ENCODE data around the gene PAGR1. TPM values are rescaled to one million over a fixed set of nuclear protein-coding genes. Genes with fewer than 3 reads are reported as not detected.
"Not testable (repeated sequence)": the region's sequence is repeated elsewhere in the genome, so short reads cannot be mapped to it uniquely, and the experiment has no call there.

The PAGR1 gene
- total RNA-seq: 10 to 100 TPM; 15.2 to 16.3 TPM
- 13.8 to 32.0 reads per million in 2 donors for total RNA-seq

DNA sequence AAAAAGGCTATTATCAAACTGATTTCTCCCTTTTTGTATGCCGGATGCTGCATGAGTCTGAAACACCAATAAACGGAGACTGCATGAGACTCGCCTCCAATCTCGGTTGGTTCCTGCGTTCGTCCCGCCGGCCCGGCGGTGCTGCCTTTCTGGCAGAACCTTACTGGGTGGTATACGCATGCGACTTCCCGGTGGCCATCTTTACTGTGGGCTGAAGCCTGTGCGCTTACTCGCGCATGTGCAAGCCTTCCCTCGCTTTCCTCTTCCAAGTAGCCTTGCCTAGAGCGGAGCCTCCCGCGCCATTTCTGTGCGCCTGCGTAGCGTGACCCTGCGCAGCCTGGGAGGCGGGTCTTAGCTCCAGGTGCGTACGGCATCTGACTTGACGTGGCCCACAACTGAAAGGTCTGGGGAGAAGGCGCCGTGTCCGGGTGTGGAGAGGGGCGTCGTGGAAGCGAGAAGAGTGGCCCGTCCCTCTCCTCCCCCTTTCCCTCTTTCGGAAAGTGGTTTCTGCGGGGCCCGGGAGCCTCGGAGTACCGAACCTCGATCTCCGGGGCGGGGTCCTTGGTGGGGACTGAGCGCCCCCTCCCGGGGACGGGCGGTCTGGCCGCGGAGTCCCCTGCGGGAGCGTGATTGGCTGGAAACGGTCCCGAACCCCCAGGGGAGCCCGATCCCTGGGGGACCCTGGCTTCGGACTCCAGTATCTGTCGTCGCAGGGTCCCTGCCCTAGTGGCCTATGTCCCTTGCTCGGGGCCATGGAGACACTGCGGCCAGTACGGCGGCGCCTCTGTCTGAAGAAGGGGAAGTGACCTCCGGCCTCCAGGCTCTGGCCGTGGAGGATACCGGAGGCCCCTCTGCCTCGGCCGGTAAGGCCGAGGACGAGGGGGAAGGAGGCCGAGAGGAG is at the start of gene PAGR1:
PAGR1 (plus strand) TSS at position 360 of the 901 bp plus-strand sequence; CDS start at position 734, 374 bp downstream.
- peak; percentile 79 for ATAC-seq

DNA sequence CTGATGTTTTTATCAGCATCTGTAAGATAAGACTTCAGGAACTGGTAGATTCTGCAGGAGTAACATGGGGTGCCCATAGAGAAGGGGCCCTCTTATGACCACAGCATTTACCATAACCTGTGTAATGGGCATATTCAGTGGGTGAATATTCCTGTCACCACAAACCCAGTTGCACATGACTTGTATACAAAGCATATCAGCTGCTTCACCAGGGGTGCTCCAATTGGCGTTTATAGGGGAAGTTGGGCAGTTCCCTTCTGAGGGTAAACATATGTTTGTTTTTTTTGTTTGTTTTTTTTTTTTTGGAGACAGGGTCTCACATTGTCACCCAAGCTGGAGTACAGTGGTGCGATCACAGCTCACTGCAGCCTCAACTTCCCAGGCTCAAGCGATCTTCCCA is 49.4 kb upstream of the PAGR1 start:
- H3K27ac Mint-ChIP-seq: peak overlapping the region; percentile 62
- no peaks in the 10 kb centered on the region for H3K9me3 ChIP-seq (ENCODE audit: control insufficient read depth, low read length, poor library complexity, severe bottlenecking)
- H3K36me3 Mint-ChIP-seq (ENCODE audit: low read depth): no peaks in the 10 kb centered on the region
- no peak for DNase-seq
- peaks cover 11% of the 10 kb centered on the region for H3K4me1 Mint-ChIP-seq
- no peak overlapping the region for H3K4me3 Mint-ChIP-seq
- no peak for ATAC-seq
- H3K27me3 Mint-ChIP-seq: no peaks in the 10 kb centered on the region

More for the DNA sequence above, at the start of gene PAGR1:
- DNase-seq: peak; percentile 93 to 99 (median 98)
- H3K4me3 Mint-ChIP-seq: peak within 1 kb of the TSS; percentile 98
- peaks cover 4% of the 10 kb centered on the region for H3K36me3 Mint-ChIP-seq (ENCODE audit: low read depth)
- H3K27me3 Mint-ChIP-seq: no peaks in the 10 kb centered on the region
- peaks cover 54% of the 10 kb centered on the region for H3K4me1 Mint-ChIP-seq
- H3K27ac Mint-ChIP-seq: peak within 1 kb of the TSS; percentile 96
- H3K9me3 ChIP-seq (ENCODE audit: control insufficient read depth, low read length, poor library complexity, severe bottlenecking): no peaks in the 10 kb centered on the region

DNA sequence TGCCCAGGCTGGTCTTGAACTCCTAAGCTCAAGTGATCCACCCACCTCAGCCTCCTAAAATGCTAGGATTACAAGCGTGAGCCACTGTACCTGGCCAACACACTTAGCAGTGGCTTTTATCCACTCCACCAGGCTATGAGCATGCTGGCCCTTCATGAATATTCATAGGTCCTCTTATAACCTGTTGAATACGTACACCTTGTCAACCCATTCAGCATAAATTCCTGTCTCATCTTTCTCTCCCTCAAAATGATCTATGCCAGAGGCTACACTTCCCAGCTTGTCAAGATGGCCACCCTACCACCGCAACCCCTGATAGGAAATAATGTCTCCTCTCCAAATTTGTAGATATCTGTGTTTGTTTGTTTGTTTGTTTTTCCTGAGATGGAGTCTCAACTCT is 48.9 kb upstream of the PAGR1 start:
- Mint-ChIP-seq H3K27me3 (no peaks in the 10 kb centered on the region), H3K4me1 (peaks cover 11% of the 10 kb centered on the region), H3K27ac (no peak overlapping the region), H3K36me3 (ENCODE audit: low read depth) (no peaks in the 10 kb centered on the region), H3K4me3 (no peak overlapping the region)
- DNase-seq (no peak), ATAC-seq (no peak)
- no peaks in the 10 kb centered on the region for H3K9me3 ChIP-seq (ENCODE audit: control insufficient read depth, low read length, poor library complexity, severe bottlenecking)

DNA sequence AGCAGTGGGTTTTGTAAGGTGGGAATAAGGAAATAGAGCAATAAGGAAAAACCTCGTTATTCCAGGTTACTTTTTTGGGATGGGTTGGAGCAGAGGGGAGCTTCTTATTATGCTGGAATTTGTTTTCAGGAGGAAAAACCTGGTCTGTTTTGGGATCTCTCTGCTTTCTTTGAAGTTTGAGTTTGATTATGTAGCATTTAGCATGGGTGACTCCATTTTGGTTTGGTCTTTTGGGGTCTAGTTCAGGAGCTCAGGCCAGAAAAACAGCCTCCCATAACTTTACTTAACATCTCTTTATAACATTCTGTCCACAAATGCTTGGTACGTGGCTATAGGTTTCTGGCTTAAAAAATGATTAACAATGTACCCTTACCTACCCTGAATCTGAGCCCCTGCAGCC is 46.4 kb upstream of the PAGR1 start:
- ATAC-seq (no peak), DNase-seq (no peak)
- Mint-ChIP-seq H3K27me3 (no peaks in the 10 kb centered on the region), H3K4me3 (no peak overlapping the region), H3K4me1 (peaks cover 13% of the 10 kb centered on the region), H3K27ac (peak overlapping the region; percentile 47), H3K36me3 (ENCODE audit: low read depth) (no peaks in the 10 kb centered on the region)
- H3K9me3 ChIP-seq (ENCODE audit: control insufficient read depth, low read length, poor library complexity, severe bottlenecking): no peaks in the 10 kb centered on the region

DNA sequence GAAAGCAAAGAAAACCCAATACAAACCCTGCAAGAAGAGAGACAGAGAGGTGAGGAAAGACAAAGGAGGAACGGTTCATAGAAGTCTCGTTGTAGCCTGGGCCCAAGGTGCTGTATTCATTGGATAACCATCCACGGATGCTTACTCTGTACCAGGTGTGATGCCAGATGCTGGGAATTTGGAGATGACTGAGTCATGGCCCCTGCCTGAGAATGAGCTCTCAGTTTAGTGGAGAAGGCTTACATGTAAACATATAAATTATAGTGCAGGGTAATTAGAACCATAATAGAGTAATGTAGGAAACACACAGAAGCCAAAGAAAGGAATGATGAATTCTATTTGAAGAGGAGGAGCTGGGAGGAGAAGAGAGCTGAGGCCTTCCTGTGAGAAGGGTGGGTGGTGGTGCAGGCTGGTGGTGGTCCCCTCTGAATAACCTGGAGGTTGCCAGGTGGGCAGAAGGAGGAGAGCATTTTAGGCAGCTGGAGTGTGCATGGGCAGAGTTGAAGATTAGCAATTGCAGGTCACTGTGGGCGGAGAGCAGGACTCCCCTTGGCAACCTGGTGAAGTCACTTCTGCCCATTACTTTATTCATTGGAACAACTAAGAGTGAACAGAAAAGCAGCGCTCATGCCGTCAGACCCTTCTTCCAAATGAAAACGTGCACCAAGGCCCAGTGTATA is 45.6 kb upstream of the PAGR1 start:
- no peaks in the 10 kb centered on the region for H3K27me3 Mint-ChIP-seq
- H3K27ac Mint-ChIP-seq: peak overlapping the region; percentile 47
- DNase-seq (no peak), ATAC-seq (no peak)
- H3K4me3 Mint-ChIP-seq: no peak overlapping the region
- no peaks in the 10 kb centered on the region for H3K36me3 Mint-ChIP-seq (ENCODE audit: low read depth)
- H3K9me3 ChIP-seq (ENCODE audit: control insufficient read depth, low read length, poor library complexity, severe bottlenecking): no peaks in the 10 kb centered on the region
- H3K4me1 Mint-ChIP-seq: peaks cover 15% of the 10 kb centered on the region

DNA sequence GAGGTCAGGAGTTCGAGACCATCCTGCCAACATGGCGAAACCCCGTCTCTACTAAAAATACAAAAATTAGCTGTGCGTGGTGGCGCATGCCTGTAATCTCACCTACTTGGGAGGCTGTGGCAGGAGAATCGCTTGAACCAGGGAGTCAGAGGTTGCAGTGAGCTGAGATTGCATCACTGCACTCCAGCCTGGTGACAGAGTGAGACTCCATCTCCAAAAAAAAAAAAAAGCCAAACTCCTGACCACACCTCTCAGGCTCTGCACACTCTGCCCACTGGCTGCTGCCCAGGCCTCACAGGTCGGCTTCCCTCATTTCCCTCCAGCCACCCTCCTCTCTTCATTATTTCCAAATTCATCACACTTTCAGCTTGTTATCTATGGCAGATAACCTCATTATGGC is 43.6 kb upstream of the PAGR1 start:
- H3K4me3 Mint-ChIP-seq; ATAC-seq; H3K9me3 ChIP-seq (ENCODE audit: control insufficient read depth, low read length, poor library complexity, severe bottlenecking); DNase-seq; H3K36me3 Mint-ChIP-seq (ENCODE audit: low read depth); H3K27me3 Mint-ChIP-seq; H3K27ac Mint-ChIP-seq: not testable (repeated sequence)
- H3K4me1 Mint-ChIP-seq: peaks cover 18% of the 10 kb centered on the region

DNA sequence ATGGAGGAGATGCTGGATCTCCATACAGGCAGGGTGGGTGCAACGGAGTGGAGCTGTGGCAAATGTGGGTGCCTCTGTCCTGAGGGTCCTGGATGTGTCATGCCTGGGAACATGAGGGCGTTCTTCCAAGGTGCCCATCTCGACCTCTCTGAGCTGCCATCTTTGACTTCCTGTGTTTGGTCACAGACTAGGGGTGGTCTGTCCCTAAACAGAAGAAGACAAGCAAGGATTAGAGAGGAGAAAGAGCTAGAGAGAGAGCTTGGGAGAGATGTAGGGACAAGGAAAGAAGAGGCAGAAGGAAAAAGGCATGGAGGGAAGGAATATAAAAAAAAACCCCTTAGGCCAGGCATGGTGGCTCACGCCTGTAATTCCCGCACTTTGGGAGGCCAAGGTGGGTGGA is 41.2 kb upstream of the PAGR1 start:
- no peaks in the 10 kb centered on the region for H3K36me3 Mint-ChIP-seq (ENCODE audit: low read depth)
- peaks cover 19% of the 10 kb centered on the region for H3K4me1 Mint-ChIP-seq
- no peak overlapping the region for H3K27ac Mint-ChIP-seq
- H3K27me3 Mint-ChIP-seq: no peaks in the 10 kb centered on the region
- DNase-seq (no peak), ATAC-seq (no peak)
- no peak overlapping the region for H3K4me3 Mint-ChIP-seq
- no peaks in the 10 kb centered on the region for H3K9me3 ChIP-seq (ENCODE audit: control insufficient read depth, low read length, poor library complexity, severe bottlenecking)

DNA sequence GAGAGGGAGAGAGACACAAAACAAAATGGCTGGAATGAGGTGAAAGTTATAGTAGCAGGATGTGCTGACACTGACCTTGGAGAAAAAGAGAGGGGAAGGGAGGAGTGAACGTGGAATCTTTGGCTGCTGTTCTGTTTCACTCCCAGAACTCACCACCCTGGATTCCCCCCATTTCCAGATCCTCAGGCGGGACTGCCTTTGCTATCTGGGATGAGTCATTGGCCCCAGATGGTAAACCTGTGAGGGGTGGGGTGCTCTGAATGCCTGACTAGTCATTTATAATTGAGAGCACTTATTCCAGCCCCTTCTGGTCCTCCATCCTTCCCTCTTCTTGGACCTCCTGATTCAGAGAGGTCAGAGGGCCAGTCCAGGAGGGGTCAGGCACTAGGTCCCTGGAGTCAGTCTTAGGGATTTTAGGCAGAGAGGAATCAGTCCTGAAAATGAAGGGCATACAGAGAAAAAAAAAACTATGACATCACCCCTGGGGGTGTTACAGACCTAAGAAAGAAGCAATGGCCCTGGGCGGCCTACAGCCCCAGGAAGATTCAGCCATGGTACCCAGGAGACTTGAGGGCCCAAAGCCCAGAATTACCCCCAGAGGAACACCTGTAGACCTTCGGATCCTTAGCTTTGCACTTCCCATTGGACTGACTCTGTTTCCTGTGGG is 40.1 kb upstream of the PAGR1 start:
- peak overlapping the region; percentile 47 for H3K27ac Mint-ChIP-seq
- DNase-seq (no peak), ATAC-seq (no peak)
- no peak overlapping the region for H3K4me3 Mint-ChIP-seq
- no peaks in the 10 kb centered on the region for H3K9me3 ChIP-seq (ENCODE audit: control insufficient read depth, low read length, poor library complexity, severe bottlenecking)
- H3K36me3 Mint-ChIP-seq (ENCODE audit: low read depth): no peaks in the 10 kb centered on the region
- H3K4me1 Mint-ChIP-seq: peaks cover 16% of the 10 kb centered on the region
- no peaks in the 10 kb centered on the region for H3K27me3 Mint-ChIP-seq

DNA sequence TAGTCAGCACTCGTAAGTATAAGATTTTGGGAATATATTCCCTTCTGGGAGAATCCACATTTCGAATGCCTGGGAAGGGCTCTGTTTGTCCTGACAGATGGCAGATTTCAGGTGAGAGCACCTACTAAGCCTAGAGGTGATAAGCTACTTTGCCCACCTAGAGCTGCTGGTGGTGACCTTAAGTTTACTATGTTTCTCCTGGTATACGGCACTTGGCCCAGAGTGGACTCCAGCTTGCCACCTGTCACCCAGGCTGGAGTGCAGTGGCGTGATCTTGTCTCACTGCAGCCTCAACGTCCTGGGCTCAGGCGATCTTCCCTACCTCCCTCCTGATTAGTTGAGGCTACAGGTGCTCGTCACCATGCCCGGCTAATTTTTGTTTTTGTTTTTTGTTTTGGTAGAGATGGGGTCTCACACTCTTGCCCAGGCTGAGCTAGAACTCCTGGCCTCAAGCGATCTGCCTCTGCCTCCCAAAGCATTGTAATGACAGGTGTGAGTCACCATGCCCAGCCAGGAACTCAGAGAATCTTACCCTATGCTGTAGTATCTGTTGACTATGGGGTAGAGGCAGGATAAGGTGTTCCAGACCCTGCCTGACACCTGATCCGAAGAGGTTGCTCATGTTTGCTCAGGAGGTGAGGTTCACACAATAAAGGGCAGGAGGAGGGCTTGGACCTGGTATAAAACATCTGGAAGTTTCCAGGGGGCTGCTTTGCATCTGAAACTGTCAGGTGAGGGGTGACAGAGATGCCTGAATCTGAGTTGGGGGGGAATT is 38.2 kb upstream of the PAGR1 start, which contains the start of gene ZG16:
ZG16 (plus strand) TSS at position 681 of the 775 bp plus-strand sequence. CDS start 1,011 bp downstream, outside the sequence.
- no peaks in the 10 kb centered on the region for H3K9me3 ChIP-seq (ENCODE audit: control insufficient read depth, low read length, poor library complexity, severe bottlenecking)
- Mint-ChIP-seq H3K36me3 (ENCODE audit: low read depth) (no peaks in the 10 kb centered on the region), H3K4me3 (no peak within 1 kb of the TSS), H3K4me1 (peaks cover 16% of the 10 kb centered on the region), H3K27ac (no peak within 1 kb of the TSS), H3K27me3 (no peaks in the 10 kb centered on the region)
- DNase-seq (no peak), ATAC-seq (no peak)

DNA sequence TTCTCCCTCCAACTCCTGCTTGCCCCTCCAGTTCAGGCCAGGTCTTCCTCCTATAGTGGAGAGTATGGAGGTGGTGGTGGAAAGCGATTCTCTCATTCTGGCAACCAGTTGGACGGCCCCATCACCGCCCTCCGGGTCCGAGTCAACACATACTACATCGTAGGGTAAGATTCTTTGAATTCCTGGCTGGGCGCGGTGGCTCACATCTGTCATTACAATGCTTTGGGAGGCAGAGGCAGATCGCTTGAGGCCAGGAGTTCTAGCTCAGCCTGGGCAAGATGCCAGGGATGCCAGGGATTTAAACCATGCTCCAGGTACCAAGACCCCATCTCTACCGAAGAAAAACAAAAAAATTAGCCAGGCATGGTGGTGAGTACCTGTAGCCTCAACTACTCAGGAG is 36.5 kb upstream of the PAGR1 start:
- DNase-seq (no peak), ATAC-seq (no peak)
- H3K9me3 ChIP-seq (ENCODE audit: control insufficient read depth, low read length, poor library complexity, severe bottlenecking): no peaks in the 10 kb centered on the region
- Mint-ChIP-seq H3K4me1 (peaks cover 21% of the 10 kb centered on the region), H3K27ac (no peak overlapping the region), H3K4me3 (no peak overlapping the region), H3K36me3 (ENCODE audit: low read depth) (no peaks in the 10 kb centered on the region), H3K27me3 (no peaks in the 10 kb centered on the region)

DNA sequence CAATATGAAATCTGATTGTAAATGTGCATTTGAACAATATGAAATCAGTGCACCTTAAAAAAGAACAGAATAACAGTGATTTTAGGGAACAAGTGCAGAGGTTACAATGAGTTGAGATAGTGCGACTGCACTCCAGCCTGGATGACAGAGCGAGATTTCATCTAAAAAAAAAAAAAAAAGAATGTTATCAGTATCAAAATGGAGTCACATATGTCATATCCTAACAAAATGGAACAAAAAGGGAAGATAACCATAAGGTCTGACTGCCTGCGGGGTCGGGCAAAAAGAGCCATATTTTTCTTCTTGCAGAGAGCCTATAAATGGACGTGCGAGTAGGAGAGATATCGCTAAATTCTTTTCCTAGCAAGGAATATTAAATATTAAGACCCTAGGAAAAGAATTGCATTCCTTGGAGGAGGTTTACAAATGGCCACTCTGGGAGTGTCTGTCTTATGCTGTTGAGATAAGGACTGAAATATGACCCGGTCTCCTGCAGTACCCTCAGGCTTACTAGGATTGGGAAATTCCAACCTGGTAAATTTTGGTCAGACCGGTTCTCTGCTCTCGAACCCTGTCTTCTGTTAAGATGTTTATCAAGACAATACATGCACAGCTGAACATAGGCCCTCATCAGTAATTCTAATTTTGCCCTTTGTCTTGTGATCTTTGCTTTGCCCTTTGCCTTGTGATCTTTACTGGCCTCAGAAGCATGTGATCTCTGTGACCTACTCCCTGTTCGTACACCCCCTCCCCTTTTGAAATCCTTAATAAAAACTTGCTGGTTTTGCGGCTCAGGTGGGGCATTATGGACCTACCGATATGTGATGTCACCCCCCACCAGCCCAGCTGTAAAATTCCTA is 32.6 kb upstream of the PAGR1 start:
- not testable (repeated sequence) for H3K36me3 Mint-ChIP-seq (ENCODE audit: low read depth); H3K27me3 Mint-ChIP-seq; H3K9me3 ChIP-seq (ENCODE audit: control insufficient read depth, low read length, poor library complexity, severe bottlenecking); DNase-seq; H3K4me3 Mint-ChIP-seq; ATAC-seq; H3K27ac Mint-ChIP-seq
- peaks cover 17% of the 10 kb centered on the region for H3K4me1 Mint-ChIP-seq

DNA sequence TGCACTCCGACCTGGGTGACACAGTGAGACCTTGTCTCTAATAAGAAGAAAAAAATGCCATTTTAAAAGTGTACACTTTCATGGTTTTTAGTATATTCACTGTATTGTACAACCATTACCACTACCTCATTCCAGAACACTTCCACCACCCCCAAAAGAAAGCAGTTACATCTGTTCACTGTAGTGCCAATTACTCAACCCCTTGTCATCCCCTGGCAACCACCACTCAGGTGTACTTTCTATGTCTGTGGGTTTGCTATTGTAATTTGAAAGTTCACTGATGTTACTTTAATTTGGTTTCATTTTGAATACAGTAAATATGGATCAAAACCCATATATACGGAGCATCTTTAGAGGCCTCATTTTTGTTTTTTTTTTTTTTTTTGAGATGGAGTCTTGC is 31.8 kb upstream of the PAGR1 start:
- Mint-ChIP-seq H3K4me1 (peaks cover 18% of the 10 kb centered on the region), H3K27me3 (no peaks in the 10 kb centered on the region), H3K36me3 (ENCODE audit: low read depth) (no peaks in the 10 kb centered on the region), H3K4me3 (no peak overlapping the region), H3K27ac (peak overlapping the region; percentile 75)
- DNase-seq: no peak
- ATAC-seq: peak; percentile 58
- no peaks in the 10 kb centered on the region for H3K9me3 ChIP-seq (ENCODE audit: control insufficient read depth, low read length, poor library complexity, severe bottlenecking)

All from T-helper 17 cell (primary cell).